ENCODE measurements around the gene DUS4L. TPM values are rescaled to one million over a fixed set of nuclear protein-coding genes. Genes with fewer than 3 reads are reported as not detected.

Gene DUS4L
- total and polyA plus RNA-seq, 8 donors, result 1.5 to 5.0 (median 2.6) TPM

DNA sequence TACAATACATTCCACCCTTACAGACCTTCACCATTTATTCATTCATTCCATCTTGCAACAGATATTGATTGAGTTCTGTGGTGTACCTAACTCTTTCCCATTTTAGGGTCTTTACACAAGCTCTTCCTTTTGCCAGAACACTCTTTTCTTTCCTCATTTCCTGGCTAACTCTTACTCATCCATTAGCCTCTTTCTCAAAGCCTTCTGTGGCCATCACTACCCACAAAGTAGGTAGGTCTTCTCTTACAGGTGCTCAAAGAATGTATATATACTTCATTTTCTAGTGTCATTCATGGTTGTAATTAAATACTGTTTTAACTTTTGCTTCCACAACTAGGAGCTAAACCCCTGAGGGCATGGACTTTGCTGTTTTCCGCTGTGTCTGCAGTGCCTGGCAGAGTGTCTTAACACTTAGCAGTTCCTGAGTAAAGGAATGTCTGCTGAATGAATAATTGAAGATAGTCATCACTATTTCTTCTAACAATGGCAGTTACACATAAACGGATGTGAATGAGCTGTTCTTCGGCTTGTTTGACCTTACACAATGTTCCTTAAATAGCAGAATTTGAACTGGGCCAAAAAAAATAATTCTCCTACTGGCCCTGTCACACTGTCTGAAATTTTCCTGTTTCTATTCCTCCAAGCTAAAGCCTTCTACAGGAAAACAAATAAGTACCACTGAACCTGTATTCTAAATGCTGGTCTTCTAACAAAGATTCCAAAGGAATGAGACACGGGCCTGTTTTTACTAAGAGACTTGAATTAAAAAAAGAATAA, 31.4 kb downstream of the DUS4L start:
- intact Hi-C loops (cut with DNase I), result no loop called here
- WGBS, 2 donors, result 55 to 69% methylated on average over 4 of the region's 4 CpGs
- Histone ChIP-seq H3K4me1 (peaks cover 0 to 5% (median 4%) of the 10 kb centered on the region in 3 donors), H3K27me3 (no peaks in the 10 kb centered on the region), H3K4me3 (no peak overlapping the region), H3K36me3 (peaks cover 0 to 3% (median 0%) of the 10 kb centered on the region in 3 donors), H3K27ac (no peak overlapping the region), H3K9me3 (no peaks in the 10 kb centered on the region)
- TF ChIP-seq, protein P1, sequence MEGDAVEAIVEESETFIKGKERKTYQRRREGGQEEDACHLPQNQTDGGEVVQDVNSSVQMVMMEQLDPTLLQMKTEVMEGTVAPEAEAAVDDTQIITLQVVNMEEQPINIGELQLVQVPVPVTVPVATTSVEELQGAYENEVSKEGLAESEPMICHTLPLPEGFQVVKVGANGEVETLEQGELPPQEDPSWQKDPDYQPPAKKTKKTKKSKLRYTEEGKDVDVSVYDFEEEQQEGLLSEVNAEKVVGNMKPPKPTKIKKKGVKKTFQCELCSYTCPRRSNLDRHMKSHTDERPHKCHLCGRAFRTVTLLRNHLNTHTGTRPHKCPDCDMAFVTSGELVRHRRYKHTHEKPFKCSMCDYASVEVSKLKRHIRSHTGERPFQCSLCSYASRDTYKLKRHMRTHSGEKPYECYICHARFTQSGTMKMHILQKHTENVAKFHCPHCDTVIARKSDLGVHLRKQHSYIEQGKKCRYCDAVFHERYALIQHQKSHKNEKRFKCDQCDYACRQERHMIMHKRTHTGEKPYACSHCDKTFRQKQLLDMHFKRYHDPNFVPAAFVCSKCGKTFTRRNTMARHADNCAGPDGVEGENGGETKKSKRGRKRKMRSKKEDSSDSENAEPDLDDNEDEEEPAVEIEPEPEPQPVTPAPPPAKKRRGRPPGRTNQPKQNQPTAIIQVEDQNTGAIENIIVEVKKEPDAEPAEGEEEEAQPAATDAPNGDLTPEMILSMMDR (IDR thresholded peaks at IDR 0.05), result no peak
- no peak for DNase-seq
- no peak for FAIRE-seq
- ATAC-seq, result peak in 3 of 4 donors; percentile 56 to 83 (median 72)

DNA sequence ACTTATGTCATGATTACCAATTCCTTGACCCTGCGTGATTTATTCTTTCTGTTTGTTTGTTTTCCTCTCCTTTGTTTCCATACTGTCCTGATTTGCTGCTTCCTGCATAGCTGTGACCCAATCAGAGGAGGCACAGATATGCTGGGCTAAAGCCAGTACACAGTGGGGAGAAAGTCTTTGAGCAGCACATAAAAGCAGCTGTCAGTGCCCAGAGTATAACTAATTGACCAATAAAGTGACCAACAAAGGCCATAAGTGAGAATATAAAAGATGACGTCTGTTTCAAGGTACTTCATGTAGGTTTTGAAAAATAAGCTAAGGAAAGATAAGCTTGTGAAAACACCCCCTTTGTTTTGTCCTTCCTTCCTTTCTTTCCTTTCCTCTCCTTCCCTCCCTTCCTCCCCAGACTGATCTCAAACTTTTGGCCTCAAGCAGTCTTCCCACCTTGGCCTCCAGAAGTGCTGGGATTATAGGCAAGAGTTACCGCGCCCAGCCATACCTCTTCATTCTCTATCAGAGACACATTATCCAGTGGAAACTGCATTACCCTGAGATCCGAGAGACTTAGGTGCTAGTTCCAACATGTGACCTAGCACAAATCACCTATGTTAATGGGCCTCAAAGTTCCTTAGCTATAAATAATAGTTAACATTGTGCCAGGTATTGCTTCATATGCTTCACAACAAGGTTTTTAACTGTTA, 33.3 kb downstream of the DUS4L start:
- DNase-seq (no peak), ATAC-seq (no peak), FAIRE-seq (no peak)
- intact Hi-C loops (cut with DNase I), result no loop called here
- 72 to 85% methylated on average over 5 of the region's 5 CpGs for WGBS, 2 donors
- H3K9me3 ChIP-seq, result no peaks in the 10 kb centered on the region
- H3K36me3 ChIP-seq, result peaks cover 0 to 3% (median 0%) of the 10 kb centered on the region in 3 donors
- peaks cover 0 to 9% (median 5%) of the 10 kb centered on the region in 3 donors for H3K4me1 ChIP-seq
- TF ChIP-seq, protein P1 (IDR thresholded peaks at IDR 0.05), result no peak
- no peaks in the 10 kb centered on the region for H3K27me3 ChIP-seq
- H3K27ac ChIP-seq, result no peak overlapping the region
- H3K4me3 ChIP-seq, result no peak overlapping the region

DNA sequence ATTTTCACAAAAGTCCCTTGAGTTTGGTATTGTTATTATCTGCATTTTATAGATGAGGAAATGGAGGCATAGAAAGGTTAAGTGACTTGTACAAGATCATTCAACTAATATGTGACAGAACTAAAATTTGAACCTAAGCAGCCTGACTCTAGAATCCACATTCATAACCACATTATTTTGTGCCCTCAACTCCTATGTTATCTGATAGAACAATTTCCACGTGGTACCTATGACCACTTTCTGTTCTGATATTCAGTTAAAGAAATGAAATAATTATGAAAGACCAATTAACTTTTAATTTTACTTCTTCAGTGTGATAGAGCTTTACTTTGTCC, 33.8 kb downstream of the DUS4L start:
- peaks cover 0 to 13% (median 5%) of the 10 kb centered on the region in 3 donors for H3K4me1 ChIP-seq
- DNase-seq (no peak), FAIRE-seq (no peak), ATAC-seq (no peak)
- H3K36me3 ChIP-seq, result peaks cover 0 to 3% (median 0%) of the 10 kb centered on the region in 3 donors
- TF ChIP-seq, protein P1 (IDR thresholded peaks at IDR 0.05), result no peak
- intact Hi-C loops (cut with DNase I), result no loop called here
- WGBS, 2 donors, result 61 to 82% methylated on average over 1 of the region's 1 CpG
- H3K27ac ChIP-seq, result no peak overlapping the region
- no peak overlapping the region for H3K4me3 ChIP-seq
- H3K9me3 ChIP-seq, result no peaks in the 10 kb centered on the region
- no peaks in the 10 kb centered on the region for H3K27me3 ChIP-seq

DNA sequence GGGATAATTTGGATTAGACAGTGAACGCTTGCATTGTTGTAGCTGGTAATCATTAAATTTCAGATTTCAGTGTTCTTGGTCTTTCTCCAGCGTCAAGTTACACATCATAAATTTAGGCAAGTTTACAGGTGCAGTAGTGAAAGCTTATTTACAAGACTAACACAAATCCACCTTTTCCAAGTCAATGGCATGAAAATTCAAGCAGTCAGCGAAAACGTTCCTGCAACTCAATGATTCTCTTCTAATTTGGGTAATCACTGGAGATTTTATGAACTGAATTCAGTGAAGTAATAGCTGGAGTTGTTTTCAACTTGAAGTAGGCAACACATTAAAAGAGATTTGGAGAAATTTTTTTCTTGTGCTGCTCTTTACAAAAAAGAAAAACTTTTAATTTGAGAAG, 34.2 kb downstream of the DUS4L start:
- Histone ChIP-seq H3K27ac (no peak overlapping the region), H3K9me3 (no peaks in the 10 kb centered on the region), H3K4me3 (no peak overlapping the region), H3K4me1 (peaks cover 0 to 13% (median 5%) of the 10 kb centered on the region in 3 donors), H3K27me3 (no peaks in the 10 kb centered on the region), H3K36me3 (peaks cover 0 to 3% (median 0%) of the 10 kb centered on the region in 3 donors)
- TF ChIP-seq, protein P1 (IDR thresholded peaks at IDR 0.05), result no peak
- intact Hi-C loops (cut with DNase I), result no loop called here
- no peak for FAIRE-seq
- 68 to 78% methylated on average over 4 of the region's 4 CpGs for WGBS, 2 donors
- no peak for ATAC-seq
- DNase-seq, result no peak
